Stimulated activated CD4-positive, alpha-beta T cell treated with anti-CD3 and anti-CD28 coated beads, TNF-alpha, amount 100 ng/mL, for 24 hours (primary cell): ENCODE measurements around the gene USP16.
"Not testable (repeated sequence)": the region's sequence is repeated elsewhere in the genome, so short reads cannot be mapped to it uniquely, and the experiment has no call there.

Source experiments
- DNase-seq, 3 experiments: peaks; one replicate each; pipeline ENCODE4 v3.0.0-alpha.2; 2020; ENCODE audit warnings: low read depth in 3 of 3

Gene USP16

DNA sequence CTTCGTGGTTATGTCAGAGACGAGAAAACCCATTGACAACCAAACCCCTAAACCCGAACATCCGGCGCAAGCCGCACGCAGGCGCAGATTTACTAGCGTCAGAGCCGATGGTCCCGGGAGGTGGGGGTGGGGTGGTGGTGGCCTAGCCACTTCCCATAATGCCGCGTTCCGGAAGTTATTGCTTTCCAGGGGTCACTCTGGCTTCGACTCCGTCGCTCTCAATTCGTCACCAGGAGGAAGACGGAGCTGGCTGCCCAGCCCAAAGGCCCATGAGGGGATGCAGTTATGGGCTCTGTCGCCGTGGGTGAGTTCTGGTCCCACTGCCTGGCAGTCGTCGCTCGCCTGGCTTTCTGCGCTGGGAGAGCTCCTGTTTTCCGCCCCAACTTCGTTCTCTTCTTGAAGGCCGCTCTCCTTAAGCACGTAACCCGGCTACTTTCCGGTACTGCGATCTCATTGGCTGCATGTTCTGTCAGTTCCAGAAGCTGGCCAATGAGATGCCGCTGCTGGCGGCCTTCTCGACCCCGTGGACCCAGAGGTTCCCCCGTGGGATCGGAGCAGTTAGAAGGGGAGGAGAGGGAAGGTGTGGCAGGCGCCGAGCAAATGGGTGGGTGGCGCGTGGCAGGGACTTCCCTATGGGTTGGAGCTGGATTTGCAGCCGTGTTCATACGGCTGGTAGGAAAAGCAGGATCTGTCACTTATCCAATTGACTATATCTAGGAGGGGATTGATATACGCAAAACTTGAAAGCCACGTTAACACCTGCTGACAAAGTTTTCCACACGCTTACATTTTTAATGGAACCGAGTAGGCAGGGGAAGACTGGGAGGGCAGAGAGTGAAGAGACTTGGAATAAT, at the start of gene USP16:
TSS of gene USP16 (plus strand) at position 195 of the 854 bp plus-strand sequence. CDS start 3,246 bp downstream, outside the sequence.
- peak; percentile 86 to 93 (median 88) for DNase-seq

DNA sequence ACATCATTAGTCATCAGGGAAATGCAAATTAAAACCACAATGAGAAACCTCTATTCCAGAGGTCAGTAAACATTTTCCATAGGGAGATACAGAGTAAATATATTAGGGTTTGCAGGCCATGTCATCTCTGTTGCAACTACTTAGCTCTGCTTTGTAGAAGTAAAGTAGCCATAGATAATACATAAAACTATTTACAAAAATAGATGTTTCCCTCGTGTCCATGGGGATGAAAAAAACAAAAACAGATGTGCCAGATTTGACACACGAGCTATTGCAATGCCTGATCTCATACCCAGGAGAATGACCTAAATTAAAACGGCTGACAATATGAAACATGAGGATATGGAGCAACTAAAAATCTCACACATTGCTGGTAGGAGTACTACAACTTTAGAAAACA, 49.1 kb upstream of the USP16 start:
- DNase-seq = no peak

DNA sequence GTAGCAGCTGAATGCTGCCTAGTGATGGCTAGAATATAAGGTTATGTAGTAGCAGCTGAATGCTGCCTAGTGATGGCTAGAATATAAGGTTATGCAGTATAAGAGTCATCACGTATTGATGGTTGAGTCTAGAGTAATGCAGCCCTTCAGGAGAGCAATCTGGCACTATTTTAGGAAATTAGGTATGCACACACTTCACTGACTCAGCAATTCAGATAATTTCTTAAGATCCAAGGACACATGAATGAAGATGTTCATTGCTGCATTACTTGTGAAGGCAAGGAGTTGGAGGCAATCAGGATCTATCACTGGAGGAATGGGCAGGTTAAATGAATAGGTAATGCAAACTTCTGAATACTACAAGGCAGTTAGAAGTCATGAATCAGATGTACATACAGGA, 45.4 kb upstream of the USP16 start:
- no peak for DNase-seq

DNA sequence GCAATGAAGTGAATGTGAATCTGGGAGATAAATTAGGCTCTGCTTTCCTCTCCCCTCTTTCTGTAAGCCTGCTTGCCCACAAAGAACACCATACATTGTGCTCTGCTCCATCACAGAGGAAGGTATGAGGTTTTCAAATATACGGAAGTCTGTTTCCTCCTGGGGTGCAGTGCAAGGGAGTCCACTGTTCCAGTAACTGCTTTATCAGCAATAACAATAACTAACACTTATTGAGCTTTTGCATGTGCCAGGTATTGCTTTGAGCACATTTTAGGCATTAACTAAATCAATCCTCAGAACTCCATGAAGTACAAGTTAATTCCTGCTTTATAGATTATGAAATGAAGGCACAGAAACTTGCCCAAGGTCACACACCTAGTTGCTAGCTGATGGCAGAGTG, 41.8 kb upstream of the USP16 start:
- DNase-seq = no peak

DNA sequence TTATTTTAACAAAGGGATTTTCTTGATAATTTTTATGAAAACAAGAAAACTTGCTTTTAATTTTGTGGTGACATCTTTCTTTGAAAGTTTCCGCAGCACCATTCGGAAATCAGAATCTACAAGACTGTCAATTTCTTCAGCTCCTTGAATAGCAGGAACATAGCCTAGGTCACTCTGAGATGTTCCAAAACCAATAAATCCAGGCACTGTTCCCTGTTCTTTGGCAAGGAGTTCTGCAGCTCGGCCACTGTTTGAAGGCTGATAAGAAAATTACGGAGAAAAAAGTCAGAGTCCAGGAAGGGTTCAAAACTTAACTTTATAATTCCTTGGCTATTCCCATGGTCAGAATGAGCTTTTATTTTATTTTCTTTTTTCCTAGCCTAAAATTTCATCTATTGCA, 37.8 kb upstream of the USP16 start:
- DNase-seq = no peak

DNA sequence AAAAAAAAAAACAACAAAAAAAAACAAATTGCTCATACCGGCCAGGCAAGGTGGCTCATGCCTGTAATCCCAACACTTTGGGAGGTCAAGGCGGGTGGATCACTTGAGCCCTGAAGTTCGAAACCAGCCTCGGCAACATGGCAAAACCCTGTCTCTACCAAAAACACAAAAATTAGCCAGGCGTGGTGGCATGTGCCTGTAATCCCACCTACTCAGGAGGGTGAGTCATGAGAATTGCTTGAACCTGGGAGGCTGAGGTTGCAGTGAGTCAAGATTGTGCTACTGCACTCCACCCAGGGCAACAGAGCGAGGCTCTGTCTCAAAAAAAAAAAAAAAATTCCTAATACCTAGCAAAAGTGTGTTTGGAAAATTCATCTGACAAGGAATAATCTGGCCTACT, 36.3 kb upstream of the USP16 start:
- not testable (repeated sequence) for DNase-seq

DNA sequence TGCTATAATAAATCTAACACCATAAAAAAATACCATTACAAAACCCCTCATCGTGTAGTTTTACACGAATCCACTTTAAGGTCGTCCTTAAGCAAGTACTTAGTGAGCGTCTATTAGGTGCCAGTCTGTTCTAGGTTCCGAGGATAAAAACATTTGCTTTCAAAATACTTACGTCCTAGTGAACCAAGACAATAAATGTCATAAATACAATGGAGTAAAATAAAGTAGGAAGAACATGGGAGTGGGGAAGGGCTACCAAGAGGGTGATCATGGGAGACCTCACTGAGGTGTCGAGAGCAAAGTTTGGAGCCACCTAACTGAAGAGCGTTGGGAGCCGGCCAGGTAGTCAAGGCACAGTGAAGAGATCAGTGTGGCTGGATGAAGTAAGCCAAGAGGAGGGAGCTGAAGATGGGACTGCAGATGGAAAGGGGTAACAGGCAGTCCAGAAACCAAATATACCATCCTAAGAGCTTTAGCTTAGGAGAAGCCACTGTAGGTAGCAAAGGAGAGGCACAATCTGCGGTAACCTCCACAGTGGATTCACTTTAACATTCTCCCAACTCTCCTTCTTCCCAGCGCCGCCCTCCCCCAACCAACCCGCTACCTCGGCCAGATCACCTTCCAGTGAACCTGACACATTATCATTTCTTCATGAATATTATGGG, 32.5 kb upstream of the USP16 start:
- no peak for DNase-seq

DNA sequence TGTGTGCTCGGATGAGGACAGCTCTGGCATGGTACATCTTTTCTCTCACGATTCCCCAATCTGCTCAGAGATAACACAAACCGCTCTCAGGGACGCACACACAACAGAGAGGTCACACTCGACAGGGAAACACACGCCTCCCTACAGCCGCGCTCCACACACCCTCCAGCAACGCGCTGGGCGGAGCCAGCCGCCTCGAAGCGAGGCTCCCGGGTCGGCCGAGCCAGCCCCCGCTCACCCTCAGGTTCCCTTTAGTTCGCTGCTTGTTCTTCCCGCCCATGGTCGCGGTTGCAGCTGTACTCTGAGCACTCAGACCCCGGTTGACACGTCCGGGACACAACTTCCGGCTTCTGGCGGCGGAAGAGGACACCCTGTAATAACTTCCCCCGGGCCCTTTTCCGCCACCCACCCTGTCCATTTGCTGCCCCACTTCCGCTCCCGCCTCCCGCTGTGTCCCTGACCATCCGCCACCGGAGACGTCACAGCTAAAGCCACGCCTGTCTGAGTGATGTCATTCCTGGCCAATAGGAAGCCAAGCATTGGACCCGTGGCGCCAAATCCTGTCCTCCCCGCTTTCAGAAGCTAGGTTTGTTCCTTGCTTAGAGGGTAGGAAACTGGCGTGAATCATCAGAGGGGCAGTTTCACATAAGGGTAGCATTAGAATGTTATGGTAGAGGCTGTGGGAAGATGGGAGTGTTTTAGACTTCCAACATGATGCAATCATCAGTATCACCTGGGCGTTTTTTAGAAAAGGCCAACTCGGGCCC, 31.8 kb upstream of the USP16 start, which contains the start of gene LTN1:
TSS of gene LTN1 (minus strand) at position 352 of the 767 bp plus-strand sequence. CDS start at position 280, 72 bp downstream.
- peak; percentile 98 to 99 (median 99) for DNase-seq

DNA sequence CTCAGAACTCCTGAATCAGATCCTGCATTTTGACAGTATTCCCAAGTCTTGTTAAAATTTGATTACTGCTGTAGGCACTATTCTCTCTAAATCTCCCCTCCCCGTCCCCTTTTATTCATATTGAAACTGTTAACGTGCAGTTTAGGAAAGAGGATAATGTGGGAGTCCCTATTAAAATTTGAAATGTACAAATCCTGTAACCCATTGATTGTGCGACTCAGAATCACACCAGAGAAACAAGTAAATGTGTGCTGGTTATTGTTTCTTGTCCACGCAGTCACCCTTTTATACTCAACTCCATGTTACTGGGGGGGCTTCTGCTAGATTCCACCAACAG, 31.2 kb upstream of the USP16 start:
- no peak for DNase-seq

DNA sequence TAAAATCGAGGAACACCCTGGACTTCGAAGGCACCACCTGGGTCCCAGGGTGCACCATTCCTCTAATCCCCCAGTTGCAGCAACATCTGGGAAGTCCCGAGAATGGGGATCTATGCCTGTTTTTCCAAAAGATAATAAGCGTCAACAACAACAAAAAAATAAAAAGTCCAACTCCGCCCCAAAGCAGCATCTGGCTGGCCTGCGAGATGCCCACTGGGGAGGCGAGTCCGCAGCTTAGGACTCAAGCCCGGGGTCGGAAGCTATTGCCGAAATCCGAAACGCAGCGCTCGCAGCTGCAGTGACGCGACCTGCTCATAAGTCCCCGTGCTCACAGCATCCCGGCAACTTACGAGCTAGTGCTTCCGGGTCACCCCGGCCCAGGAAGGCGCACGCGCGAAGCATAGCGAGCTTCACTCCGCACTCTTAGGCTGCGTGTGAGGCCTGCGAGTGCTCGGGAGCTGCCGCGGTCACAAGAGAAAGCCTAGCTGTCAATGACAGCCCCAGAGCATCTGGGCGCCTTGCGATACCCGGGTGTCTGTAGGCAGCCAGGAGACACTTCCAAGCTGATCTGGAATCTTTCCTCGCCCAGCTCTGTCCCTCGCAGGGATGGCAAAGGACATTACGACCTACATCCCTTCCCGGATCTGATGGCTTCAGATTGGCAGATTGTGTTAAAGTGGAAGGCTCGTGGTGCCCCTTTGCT, 21.9 kb upstream of the USP16 start:
- peak; percentile 89 to 93 (median 90) for DNase-seq

DNA sequence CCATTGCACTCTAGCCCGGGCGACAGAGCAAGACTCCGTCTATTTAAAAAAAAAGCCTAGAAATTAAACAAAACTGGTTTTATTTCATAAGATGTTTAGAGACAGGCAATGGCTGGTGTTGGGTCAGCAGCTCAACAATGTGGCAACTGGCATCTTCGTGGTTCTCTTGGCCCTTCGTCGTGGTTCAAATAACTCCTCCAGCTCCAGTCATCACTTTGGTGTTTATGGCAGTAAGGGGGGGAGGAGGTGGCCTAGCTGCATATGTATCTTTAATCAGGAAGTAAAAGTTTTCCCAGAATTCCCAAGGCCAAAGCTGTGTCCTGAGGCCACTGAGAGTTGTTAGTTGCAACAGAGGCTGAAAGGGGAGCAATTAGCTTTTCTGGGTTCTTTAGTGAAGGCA, 18.8 kb upstream of the USP16 start:
- DNase-seq = no peak

DNA sequence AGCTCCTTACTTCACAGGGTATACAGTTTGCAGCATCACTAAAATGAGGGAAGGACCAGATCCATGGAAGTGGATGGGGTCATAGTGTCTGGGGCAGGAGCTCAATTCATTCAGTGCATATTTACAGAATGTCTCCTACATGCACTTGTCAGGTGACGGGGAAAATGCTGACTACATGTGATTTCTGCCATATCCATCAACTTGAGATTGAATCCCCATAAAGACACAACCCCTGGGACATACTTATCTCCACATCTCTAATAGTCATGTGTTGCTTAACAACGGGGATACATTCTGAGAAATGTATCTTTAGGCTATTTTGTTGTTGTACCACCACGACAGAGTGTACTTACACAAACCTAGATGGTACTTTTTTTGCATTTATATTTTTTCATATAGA, 17.3 kb upstream of the USP16 start:
- no peak for DNase-seq

DNA sequence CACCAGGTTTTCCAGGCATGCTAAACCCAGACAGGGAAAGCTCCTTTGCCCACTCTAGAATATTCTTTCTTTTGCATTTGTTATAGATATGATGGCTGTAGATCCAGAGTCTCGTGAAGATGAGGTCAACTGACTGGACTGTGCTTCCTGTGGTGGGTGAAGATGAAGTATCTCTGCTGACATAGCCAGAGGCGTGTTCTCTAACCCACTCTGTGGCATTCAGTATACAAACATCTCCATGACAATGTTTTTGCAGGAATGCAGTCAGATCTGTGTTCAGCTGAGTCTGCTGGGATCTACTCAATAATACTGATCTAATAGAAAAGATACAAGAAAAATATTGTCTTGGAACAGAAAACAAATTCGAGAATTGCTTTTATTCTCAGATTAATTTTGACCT, 16.7 kb upstream of the USP16 start:
- DNase-seq = no peak

DNA sequence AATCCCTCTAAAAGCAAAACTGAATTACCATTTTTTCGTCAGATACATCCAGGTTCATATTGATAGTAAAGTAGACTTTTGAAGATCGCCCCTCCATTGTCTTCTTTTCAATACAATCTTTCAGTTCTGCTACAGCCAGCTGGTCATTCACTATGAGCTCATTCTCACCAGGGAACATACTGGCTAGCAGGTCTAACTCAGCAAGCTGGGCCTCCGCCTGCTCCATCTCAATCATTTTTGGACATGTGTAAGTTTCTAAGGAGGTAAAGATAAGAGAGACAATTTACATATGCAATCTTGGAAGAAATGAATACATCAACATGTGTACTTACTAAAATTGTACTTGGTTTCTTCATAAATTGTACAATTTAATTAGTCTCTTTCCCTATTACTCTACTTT, 16.1 kb upstream of the USP16 start:
- DNase-seq = no peak

DNA sequence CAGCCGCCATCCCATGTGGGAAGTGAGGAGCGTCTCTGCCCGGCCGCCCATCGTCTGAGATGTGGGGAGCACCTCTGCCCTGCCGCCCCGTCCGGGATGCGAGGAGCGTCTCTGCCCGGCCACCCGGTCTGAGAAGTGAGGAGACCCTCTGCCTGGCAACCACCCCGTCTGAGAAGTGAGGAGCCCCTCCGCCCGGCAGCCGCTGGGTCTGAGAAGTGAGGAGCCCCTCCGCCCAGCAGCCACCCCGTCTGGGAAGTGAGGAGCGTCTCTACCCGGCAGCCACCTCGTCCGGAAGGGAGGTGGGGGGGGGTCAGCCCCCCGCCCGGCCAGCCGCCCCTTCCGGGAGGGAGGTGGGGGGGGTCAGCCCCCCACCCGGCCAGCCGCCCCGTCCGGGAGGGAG, 13.2 kb upstream of the USP16 start:
- DNase-seq = not testable (repeated sequence)

DNA sequence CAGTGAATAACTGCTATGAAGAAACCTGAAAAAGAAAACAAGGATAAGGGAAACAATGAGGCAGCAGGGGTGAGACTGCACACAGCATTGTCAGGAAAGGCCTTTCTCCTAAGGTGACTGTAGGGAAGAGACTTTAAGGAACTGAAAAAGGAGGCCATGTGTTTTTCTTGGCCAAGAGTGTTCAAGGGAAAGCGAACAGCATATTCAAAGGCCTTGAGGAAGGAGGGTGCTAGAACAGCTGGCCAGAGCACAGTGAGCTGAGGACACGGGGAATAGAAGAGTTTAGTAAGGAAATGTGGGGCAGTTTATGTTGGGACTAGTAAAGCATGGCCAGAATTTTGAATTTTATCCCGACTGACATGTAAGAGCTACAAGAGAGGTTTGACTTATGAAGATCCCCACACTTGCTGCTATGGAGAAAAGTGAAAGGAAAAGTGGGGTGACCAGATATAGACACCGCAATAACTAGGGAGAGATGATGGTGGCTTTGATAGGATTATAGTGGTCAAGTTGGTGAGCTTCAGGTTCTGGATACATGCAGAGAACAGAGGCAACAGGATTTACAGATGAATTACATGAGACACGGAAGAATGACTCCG, 6.7 kb upstream of the USP16 start:
- DNase-seq = no peak

DNA sequence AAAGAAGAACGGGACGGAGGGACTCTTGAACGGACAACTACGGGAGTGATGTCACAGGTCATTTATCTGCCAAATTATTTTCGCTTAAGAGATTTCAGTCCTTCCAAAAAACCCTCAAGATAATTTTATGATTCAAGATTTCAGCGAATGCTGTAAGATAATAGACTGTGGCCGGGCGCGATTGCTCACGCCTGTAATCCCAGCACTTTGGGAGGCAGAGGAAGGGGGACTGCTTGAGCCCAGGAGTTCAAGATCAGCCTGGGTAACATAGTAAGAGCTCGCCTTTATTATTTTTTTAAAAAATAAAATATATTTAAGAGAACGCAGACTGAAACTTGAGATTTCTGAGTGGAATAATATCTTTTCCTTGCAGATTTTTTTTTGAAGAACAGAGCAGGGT, 5.9 kb upstream of the USP16 start:
- DNase-seq = peak in 1 of 3 experiments; percentile 10

DNA sequence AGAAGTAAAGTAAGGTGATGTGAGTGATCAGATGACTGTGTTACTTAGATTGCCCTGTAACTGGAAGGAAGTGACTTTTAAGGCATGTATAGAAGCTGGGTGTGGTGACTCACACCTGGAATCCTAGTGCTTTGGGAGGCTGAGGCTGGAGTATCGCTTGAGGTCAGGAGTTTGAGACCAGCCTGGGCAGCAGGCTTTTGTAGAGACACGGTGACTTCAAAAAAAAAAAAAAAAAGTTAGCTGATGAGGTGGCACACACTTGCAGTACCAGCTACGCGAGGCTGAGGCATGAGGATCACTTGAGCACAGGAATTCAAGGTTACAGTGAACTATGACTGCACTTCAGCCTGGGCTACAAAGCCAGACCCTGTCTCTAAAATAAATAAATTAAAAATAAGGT, 2.3 kb upstream of the USP16 start:
- no peak for DNase-seq

DNA sequence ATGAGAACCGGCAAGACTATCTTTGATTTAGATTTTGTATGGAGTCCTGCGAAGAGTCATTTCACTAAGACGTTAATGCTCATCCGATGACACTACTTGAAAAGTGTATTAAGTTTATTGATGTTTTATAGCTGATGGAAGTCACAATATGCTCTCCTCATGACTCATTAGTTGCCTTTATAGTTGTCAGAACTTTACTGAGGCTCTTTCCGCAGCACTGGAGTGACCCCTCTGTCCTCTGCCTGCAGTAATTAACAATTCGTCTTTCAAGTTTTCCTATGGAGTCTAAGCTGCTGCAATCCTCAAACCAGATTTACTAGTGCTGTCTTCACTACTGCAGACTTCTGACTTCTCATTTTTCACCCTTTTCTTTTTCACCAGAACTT, 853 bp downstream of the USP16 start:
- no peak for DNase-seq

DNA sequence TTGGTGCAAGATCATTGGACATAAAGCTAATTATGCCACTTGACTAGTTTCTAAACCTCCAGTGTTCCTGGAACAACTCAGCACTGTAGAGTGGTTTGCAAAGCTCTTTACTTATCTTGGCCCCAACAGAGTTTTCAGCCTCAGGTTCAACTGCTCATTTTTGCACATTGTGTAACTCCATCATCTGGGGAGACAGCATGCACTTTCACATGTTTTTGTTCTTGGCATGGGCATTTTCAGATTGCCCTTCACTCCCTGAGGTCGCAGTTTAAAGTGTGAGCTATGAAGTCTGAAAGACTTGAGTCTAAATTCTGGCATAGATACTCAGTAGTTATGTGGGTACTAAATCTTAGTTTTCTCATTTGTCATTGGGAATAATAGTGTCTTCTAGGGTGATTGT, 5.1 kb downstream of the USP16 start:
- no peak for DNase-seq

DNA sequence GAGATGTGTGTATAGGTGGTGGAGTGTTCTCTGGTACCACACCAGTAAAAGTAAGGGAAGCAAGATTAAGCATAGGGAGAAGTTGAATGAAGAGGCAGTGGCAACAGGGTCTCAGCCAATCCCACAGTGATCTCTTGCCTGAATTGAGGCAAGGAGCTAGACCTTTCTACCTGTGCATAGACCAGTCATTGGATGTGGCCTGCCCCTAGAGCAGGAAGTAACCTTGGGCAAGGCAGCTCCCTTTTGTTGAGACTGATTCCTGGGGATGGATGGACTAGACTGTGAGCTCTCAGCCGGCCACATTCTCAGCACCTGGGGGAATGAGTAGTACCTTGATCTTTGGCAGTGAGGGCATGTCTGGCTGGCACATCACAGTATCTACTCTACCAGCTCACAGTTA, 6.4 kb downstream of the USP16 start:
- DNase-seq = no peak

DNA sequence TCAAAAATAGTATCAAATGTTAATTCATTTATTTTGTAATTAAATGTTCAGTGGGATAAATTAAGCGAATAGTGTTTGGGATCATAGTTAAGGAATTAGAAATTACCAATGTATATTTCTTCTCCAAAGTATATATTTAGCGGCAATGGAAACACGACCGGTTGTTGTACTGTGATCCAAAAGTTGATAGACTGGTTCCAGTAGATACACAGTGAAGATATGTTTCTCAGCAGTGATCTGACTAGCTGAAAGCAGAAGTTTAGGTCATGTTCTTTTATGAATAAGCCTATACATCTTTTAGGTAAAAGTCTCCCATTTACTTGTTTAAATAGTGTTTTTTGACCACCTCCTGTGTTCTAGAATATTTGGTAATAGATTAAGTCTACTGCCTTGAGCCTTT, 8.8 kb downstream of the USP16 start:
- DNase-seq = no peak
